HG03342 (cell line): Measurements from ENCODE around the gene RDH8.
A peak's percentile ranks its signal among the peaks of the same experiment; 100 is the strongest.
"Not testable (repeated sequence)": the region's sequence is repeated elsewhere in the genome, so short reads cannot be mapped to it uniquely, and the experiment has no call there.

ENCODE experiments used
- ATAC-seq: cut with Tn5 transposase; IDR thresholded peaks from one replicate; pipeline ENCODE4 v1.9.1; 2021; ENCODE audit warnings: mild to moderate bottlenecking, moderate library complexity; ENCODE audit not compliant: unreplicated experiment

The RDH8 gene

GRCh38 chr19:10005632-10006334 lies 7.5 kb upstream of the RDH8 start:
- no peak for ATAC-seq

- ATAC-seq = no peak
Observed at GRCh38 chr19:10006335-10006708, 7.0 kb upstream of the RDH8 start.

GRCh38 chr19:10006752-10007323 lies 6.4 kb upstream of the RDH8 start:
- no peak for ATAC-seq

- ATAC-seq = no peak
Observed at GRCh38 chr19:10007371-10008183, 5.7 kb upstream of the RDH8 start.

- ATAC-seq = no peak
Observed at GRCh38 chr19:10008184-10008765, 5.0 kb upstream of the RDH8 start.

GRCh38 chr19:10009714-10010224 lies 3.5 kb upstream of the RDH8 start:
- ATAC-seq = no peak

GRCh38 chr19:10010247-10010691 lies 3.0 kb upstream of the RDH8 start, which contains the start of gene COL5A3:
COL5A3 (minus strand) TSS chr19:10010504; CDS start chr19:10010385, 119 bp downstream.
- ATAC-seq = no peak

GRCh38 chr19:10010939-10011338 lies 2.3 kb upstream of the RDH8 start:
- no peak for ATAC-seq

GRCh38 chr19:10011974-10012373 lies 1.3 kb upstream of the RDH8 start:
- ATAC-seq = no peak

GRCh38 chr19:10013834-10014618 lies 743 bp downstream of the RDH8 start:
- no peak for ATAC-seq

- no peak for ATAC-seq
Observed at GRCh38 chr19:10018263-10018662, 5.0 kb downstream of the RDH8 start.

GRCh38 chr19:10018786-10019185 lies 5.5 kb downstream of the RDH8 start:
- ATAC-seq = no peak

GRCh38 chr19:10019246-10019645 lies 6.0 kb downstream of the RDH8 start:
- ATAC-seq = no peak

GRCh38 chr19:10020851-10021250 lies 7.6 kb downstream of the RDH8 start:
- no peak for ATAC-seq

- ATAC-seq = no peak
Observed at GRCh38 chr19:10021446-10021845, 8.2 kb downstream of the RDH8 start.

- ATAC-seq = no peak
Observed at GRCh38 chr19:10021863-10022262, 8.6 kb downstream of the RDH8 start.

- ATAC-seq = not testable (repeated sequence)
Observed at GRCh38 chr19:10023096-10023495, 9.8 kb downstream of the RDH8 start.

- no peak for ATAC-seq
Observed at GRCh38 chr19:10026744-10027143, 13.5 kb downstream of the RDH8 start.

- ATAC-seq = peak; percentile 64
Observed at GRCh38 chr19:10027158-10027997, 14.1 kb downstream of the RDH8 start.

GRCh38 chr19:10033614-10034013 lies 20.3 kb downstream of the RDH8 start:
- no peak for ATAC-seq
